ENCODE results near the gene MYO5A.

DNA sequence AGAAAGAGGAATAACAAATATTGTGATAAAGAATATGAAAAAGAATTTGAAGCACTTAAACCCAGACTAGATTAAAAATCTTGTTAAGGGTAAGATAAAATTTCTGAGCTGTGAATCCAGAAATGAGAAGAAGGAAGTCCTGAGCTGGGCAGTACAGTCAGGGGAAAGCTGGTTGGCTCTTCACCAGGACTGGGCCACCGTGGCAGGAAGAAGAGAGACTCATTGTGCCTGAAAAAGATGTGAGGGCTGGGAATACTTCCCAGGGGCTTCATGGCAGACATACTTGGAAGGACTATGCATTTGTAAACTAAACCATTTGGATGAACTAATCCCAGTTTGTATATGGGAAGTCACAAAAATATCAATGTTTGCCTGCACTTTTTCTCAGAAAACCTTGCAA, 204.6 kb downstream of the MYO5A start:
- no peak for TF ChIP-seq POLR2AphosphoS5 (IDR thresholded peaks at IDR 0.05; ENCODE audit: low read depth, low read length)
- TF ChIP-seq, protein P1, sequence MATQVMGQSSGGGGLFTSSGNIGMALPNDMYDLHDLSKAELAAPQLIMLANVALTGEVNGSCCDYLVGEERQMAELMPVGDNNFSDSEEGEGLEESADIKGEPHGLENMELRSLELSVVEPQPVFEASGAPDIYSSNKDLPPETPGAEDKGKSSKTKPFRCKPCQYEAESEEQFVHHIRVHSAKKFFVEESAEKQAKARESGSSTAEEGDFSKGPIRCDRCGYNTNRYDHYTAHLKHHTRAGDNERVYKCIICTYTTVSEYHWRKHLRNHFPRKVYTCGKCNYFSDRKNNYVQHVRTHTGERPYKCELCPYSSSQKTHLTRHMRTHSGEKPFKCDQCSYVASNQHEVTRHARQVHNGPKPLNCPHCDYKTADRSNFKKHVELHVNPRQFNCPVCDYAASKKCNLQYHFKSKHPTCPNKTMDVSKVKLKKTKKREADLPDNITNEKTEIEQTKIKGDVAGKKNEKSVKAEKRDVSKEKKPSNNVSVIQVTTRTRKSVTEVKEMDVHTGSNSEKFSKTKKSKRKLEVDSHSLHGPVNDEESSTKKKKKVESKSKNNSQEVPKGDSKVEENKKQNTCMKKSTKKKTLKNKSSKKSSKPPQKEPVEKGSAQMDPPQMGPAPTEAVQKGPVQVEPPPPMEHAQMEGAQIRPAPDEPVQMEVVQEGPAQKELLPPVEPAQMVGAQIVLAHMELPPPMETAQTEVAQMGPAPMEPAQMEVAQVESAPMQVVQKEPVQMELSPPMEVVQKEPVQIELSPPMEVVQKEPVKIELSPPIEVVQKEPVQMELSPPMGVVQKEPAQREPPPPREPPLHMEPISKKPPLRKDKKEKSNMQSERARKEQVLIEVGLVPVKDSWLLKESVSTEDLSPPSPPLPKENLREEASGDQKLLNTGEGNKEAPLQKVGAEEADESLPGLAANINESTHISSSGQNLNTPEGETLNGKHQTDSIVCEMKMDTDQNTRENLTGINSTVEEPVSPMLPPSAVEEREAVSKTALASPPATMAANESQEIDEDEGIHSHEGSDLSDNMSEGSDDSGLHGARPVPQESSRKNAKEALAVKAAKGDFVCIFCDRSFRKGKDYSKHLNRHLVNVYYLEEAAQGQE (IDR thresholded peaks at IDR 0.05; ENCODE audit: insufficient read depth in 1 of 2, low read depth in 2 of 2, low read length in 2 of 2) = no peak
- TF ChIP-seq FOXP2 (optimal IDR thresholded peaks at IDR 0.05; ENCODE audit: borderline replicate concordance, extremely low read depth, extremely low read length, insufficient read depth) = no peak
- TF ChIP-seq SIN3A (IDR thresholded peaks at IDR 0.05; ENCODE audit: borderline replicate concordance, insufficient read depth, low read length) = no peak

Measured in PFSK-1 (cell line).